Ectodermal cell (in vitro differentiated cells): Measurements from ENCODE around the gene KLC1.

Experiments used
- H3K27ac ChIP-seq: 2 replicates; pipeline ENCODE4 v1.7.0; 2013; ENCODE audit warnings: mild to moderate bottlenecking, low read depth, low read length; ENCODE audit not compliant: insufficient read depth, poor library complexity, severe bottlenecking
- H3K27me3 ChIP-seq: 2 replicates; pipeline ENCODE4 v1.7.0; 2013; ENCODE audit warnings: mild to moderate bottlenecking, low read length; ENCODE audit not compliant: insufficient read depth, control insufficient read depth, poor library complexity, severe bottlenecking
- H3K36me3 ChIP-seq: one replicate; pipeline ENCODE4 v1.7.0; 2013; ENCODE audit warnings: low read length; ENCODE audit not compliant: control insufficient read depth, insufficient read depth
- H3K4me1 ChIP-seq: one replicate; pipeline ENCODE4 v1.7.0; 2013; ENCODE audit warnings: low read length; ENCODE audit not compliant: control insufficient read depth, insufficient read depth
- H3K4me3 ChIP-seq: 2 replicates; pipeline ENCODE4 v1.7.0; 2013; ENCODE audit warnings: low read depth, low read length, control low read depth; ENCODE audit not compliant: insufficient read depth
- H3K9me3 ChIP-seq: 2 replicates; pipeline ENCODE4 v1.7.0; 2013; ENCODE audit warnings: mild to moderate bottlenecking, low read length, moderate library complexity; ENCODE audit not compliant: control insufficient read depth
- WGBS, 2 experiments: methylation state at CpG; one replicate each; pipeline ENCODE4 v1.1.7; 2013; ENCODE audit warnings: missing lambda C conversion rate in 2 of 2; 5-methylcytosine and 5-hydroxymethylcytosine counted together

The KLC1 gene

GRCh38 chr14:103675957-103676356 is 46.9 kb downstream of the KLC1 start:
- Histone ChIP-seq H3K4me1 (no peaks in the 10 kb centered on the region), H3K4me3 (no peak overlapping the region), H3K27ac (no peak overlapping the region), H3K36me3 (peaks cover 63% of the 10 kb centered on the region), H3K9me3 (no peaks in the 10 kb centered on the region), H3K27me3 (no peaks in the 10 kb centered on the region)
- WGBS, 2 experiments = 95 to 97% methylated on average over 8 of the region's 8 CpGs

- Histone ChIP-seq H3K36me3 (peaks cover 57% of the 10 kb centered on the region), H3K9me3 (no peaks in the 10 kb centered on the region), H3K27ac (no peak overlapping the region), H3K4me3 (no peak overlapping the region), H3K27me3 (no peaks in the 10 kb centered on the region), H3K4me1 (no peaks in the 10 kb centered on the region)
- WGBS, 2 experiments = 93 to 95% methylated on average over 16 of the region's 16 CpGs
Measured at GRCh38 chr14:103676881-103677675, 48.1 kb downstream of the KLC1 start.

- Histone ChIP-seq H3K9me3 (no peaks in the 10 kb centered on the region), H3K27me3 (no peaks in the 10 kb centered on the region), H3K4me3 (no peak overlapping the region), H3K27ac (no peak overlapping the region), H3K36me3 (peaks cover 62% of the 10 kb centered on the region), H3K4me1 (no peaks in the 10 kb centered on the region)
- WGBS, 2 experiments = 88 to 91% methylated on average over 13 of the region's 13 CpGs
Measured at GRCh38 chr14:103679351-103679750, 50.3 kb downstream of the KLC1 start.

GRCh38 chr14:103680491-103681231 is 51.6 kb downstream of the KLC1 start:
- H3K36me3 ChIP-seq = peaks cover 66% of the 10 kb centered on the region
- 94 to 95% methylated on average over 17 of the region's 17 CpGs for WGBS, 2 experiments
- no peaks in the 10 kb centered on the region for H3K27me3 ChIP-seq
- H3K9me3 ChIP-seq = no peaks in the 10 kb centered on the region
- H3K27ac ChIP-seq = no peak overlapping the region
- H3K4me1 ChIP-seq = no peaks in the 10 kb centered on the region
- H3K4me3 ChIP-seq = no peak overlapping the region

- H3K36me3 ChIP-seq = peaks cover 53% of the 10 kb centered on the region
- H3K4me1 ChIP-seq = no peaks in the 10 kb centered on the region
- H3K27ac ChIP-seq = no peak overlapping the region
- 89 to 90% methylated on average over 15 of the region's 15 CpGs for WGBS, 2 experiments
- no peaks in the 10 kb centered on the region for H3K27me3 ChIP-seq
- H3K4me3 ChIP-seq = no peak overlapping the region
- no peaks in the 10 kb centered on the region for H3K9me3 ChIP-seq
Measured at GRCh38 chr14:103683139-103683538, 54.1 kb downstream of the KLC1 start.

- Histone ChIP-seq H3K36me3 (peaks cover 42% of the 10 kb centered on the region), H3K27ac (no peak overlapping the region), H3K9me3 (no peaks in the 10 kb centered on the region), H3K4me3 (no peak overlapping the region), H3K27me3 (no peaks in the 10 kb centered on the region), H3K4me1 (no peaks in the 10 kb centered on the region)
- WGBS, 2 experiments = 95 to 97% methylated on average over 6 of the region's 6 CpGs
Measured at GRCh38 chr14:103684471-103684870, 55.5 kb downstream of the KLC1 start.

- no peaks in the 10 kb centered on the region for H3K27me3 ChIP-seq
- H3K27ac ChIP-seq = no peak overlapping the region
- WGBS, 2 experiments = 95 to 97% methylated on average over 15 of the region's 15 CpGs
- peaks cover 38% of the 10 kb centered on the region for H3K36me3 ChIP-seq
- H3K4me1 ChIP-seq = no peaks in the 10 kb centered on the region
- H3K4me3 ChIP-seq = no peak overlapping the region
- no peaks in the 10 kb centered on the region for H3K9me3 ChIP-seq
Measured at GRCh38 chr14:103684871-103685270, 55.9 kb downstream of the KLC1 start.

- Histone ChIP-seq H3K27ac (no peak overlapping the region), H3K36me3 (peaks cover 32% of the 10 kb centered on the region), H3K27me3 (no peaks in the 10 kb centered on the region), H3K4me3 (no peak overlapping the region), H3K9me3 (no peaks in the 10 kb centered on the region), H3K4me1 (no peaks in the 10 kb centered on the region)
- WGBS, 2 experiments = 94% methylated on average over 23 of the region's 23 CpGs
Measured at GRCh38 chr14:103685276-103686211, 56.5 kb downstream of the KLC1 start.

- no peaks in the 10 kb centered on the region for H3K9me3 ChIP-seq
- peaks cover 23% of the 10 kb centered on the region for H3K36me3 ChIP-seq
- no peaks in the 10 kb centered on the region for H3K4me1 ChIP-seq
- no peaks in the 10 kb centered on the region for H3K27me3 ChIP-seq
- 96% methylated on average over 19 of the region's 19 CpGs for WGBS, 2 experiments
- no peak overlapping the region for H3K27ac ChIP-seq
- no peak overlapping the region for H3K4me3 ChIP-seq
Measured at GRCh38 chr14:103686831-103687485, 57.9 kb downstream of the KLC1 start.
